Osteoblast (primary cell): ENCODE data around the gene TENM4. TPM values are rescaled to one million over a fixed set of nuclear protein-coding genes. Genes with fewer than 3 reads are reported as not detected.

ENCODE experiments used
- DNase-seq: peaks from one replicate; pipeline ENCODE4 v3.0.0; 2011; ENCODE audit warnings: low spot score, mixed read lengths; ENCODE audit not compliant: insufficient read length; ENCODE audit errors: missing footprints
- H2AFZ ChIP-seq: 2 replicates; pipeline ENCODE4 v1.6.0; 2011; ENCODE audit warnings: mild to moderate bottlenecking, low read length
- H3K27ac ChIP-seq: 2 replicates; pipeline ENCODE4 v1.5.1; 2011; ENCODE audit warnings: mild to moderate bottlenecking, low read depth, low read length, moderate library complexity
- H3K27me3 ChIP-seq: 2 replicates; pipeline ENCODE4 v1.6.0; 2012; ENCODE audit warnings: mild to moderate bottlenecking, control low read depth, inconsistent platforms, low read length, moderate library complexity; ENCODE audit not compliant: insufficient read depth
- H3K36me3 ChIP-seq: 2 replicates; pipeline ENCODE4 v1.5.1; 2011; ENCODE audit warnings: mild to moderate bottlenecking, low read length, control low read depth, moderate library complexity; ENCODE audit not compliant: insufficient read depth
- H3K4me1 ChIP-seq: 2 replicates; pipeline ENCODE4 v1.5.1; 2011; ENCODE audit warnings: mild to moderate bottlenecking, low read length, control low read depth, moderate library complexity; ENCODE audit not compliant: insufficient read depth
- H3K4me2 ChIP-seq: 2 replicates; pipeline ENCODE4 v1.6.0; 2011; ENCODE audit warnings: mild to moderate bottlenecking, low read length; ENCODE audit not compliant: insufficient read depth
- H3K4me3 ChIP-seq: fragments of 200-600 bp; sonication (generic); 3 replicates; pipeline ENCODE4 v1.5.1; 2012; ENCODE audit warnings: mild to moderate bottlenecking, low read length, inconsistent platforms; ENCODE audit not compliant: insufficient read depth
- H3K79me2 ChIP-seq: 2 replicates; pipeline ENCODE4 v1.6.0; 2012; ENCODE audit warnings: mild to moderate bottlenecking, low read length, control low read depth, inconsistent platforms; ENCODE audit not compliant: insufficient read depth
- H3K9me3 ChIP-seq: 2 replicates; pipeline ENCODE4 v1.5.1; 2011; ENCODE audit warnings: low read depth, low read length, control low read depth
- H4K20me1 ChIP-seq: 2 replicates; pipeline ENCODE4 v1.6.0; 2012; ENCODE audit warnings: mild to moderate bottlenecking, low read length, control low read depth; ENCODE audit not compliant: insufficient read depth
- total RNA-seq: library from RNA; depleted of rRNA; stranded (reverse); fragments of >200 nt; gene quantifications from 2 replicates; pipeline ENCODE4 v1.2.3, GENCODE V29; 2012
- TF ChIP-seq, protein P1 (sequence below): IDR thresholded peaks from 2 replicates; pipeline ENCODE4 v1.5.1; 2011; ENCODE audit warnings: mild to moderate bottlenecking, low read depth, low read length, moderate library complexity; ENCODE audit errors: extremely low read depth

Gene TENM4
- total RNA-seq, 1 donor: 63.3 TPM

DNA sequence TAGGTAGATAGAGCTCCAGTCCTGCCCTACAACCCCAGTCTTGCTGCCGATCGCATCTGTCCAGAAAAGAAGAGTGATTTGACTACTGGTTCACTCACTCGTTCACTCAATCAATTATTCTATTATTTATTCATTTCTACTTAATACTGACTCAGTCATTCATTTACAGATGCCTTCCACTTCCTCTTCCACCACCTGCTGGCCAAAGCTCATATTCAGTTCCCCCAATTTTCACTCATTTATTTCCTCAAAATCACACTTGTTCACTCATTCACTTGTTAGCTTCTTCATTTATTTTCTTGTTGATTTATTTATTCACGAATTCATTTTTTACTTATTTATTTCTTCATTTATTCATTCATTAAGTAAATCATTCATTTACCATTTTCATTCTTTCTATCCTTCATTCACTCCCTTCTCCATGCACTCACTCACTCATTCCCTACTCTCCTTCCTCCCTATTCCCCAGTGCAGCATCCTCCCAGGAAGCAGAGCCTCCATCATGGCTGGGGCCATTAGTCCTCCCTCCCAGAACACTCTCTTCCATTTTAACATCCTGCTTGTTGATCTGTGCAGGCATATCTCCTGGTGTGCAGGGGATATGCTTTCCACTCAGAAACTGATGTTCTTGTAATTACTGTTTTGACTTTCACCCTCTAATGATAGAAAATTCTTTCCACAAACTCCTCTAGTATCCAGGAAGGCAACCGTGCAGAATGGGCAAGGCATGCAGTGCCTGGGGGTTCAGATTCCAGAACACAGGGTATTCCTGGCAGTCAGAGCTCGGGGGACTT is 281.0 kb downstream of the TENM4 start:
- Histone ChIP-seq H3K4me2 (no peak overlapping the region), H3K9me3 (no peaks in the 10 kb centered on the region), H2AFZ (no peak overlapping the region), H4K20me1 (no peaks in the 10 kb centered on the region), H3K4me1 (no peaks in the 10 kb centered on the region), H3K27me3 (no peaks in the 10 kb centered on the region), H3K36me3 (no peaks in the 10 kb centered on the region), H3K27ac (no peak overlapping the region), H3K4me3 (no peak overlapping the region), H3K79me2 (no peaks in the 10 kb centered on the region)
- no peak for DNase-seq
- TF ChIP-seq, protein P1, sequence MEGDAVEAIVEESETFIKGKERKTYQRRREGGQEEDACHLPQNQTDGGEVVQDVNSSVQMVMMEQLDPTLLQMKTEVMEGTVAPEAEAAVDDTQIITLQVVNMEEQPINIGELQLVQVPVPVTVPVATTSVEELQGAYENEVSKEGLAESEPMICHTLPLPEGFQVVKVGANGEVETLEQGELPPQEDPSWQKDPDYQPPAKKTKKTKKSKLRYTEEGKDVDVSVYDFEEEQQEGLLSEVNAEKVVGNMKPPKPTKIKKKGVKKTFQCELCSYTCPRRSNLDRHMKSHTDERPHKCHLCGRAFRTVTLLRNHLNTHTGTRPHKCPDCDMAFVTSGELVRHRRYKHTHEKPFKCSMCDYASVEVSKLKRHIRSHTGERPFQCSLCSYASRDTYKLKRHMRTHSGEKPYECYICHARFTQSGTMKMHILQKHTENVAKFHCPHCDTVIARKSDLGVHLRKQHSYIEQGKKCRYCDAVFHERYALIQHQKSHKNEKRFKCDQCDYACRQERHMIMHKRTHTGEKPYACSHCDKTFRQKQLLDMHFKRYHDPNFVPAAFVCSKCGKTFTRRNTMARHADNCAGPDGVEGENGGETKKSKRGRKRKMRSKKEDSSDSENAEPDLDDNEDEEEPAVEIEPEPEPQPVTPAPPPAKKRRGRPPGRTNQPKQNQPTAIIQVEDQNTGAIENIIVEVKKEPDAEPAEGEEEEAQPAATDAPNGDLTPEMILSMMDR: peak; percentile 32

DNA sequence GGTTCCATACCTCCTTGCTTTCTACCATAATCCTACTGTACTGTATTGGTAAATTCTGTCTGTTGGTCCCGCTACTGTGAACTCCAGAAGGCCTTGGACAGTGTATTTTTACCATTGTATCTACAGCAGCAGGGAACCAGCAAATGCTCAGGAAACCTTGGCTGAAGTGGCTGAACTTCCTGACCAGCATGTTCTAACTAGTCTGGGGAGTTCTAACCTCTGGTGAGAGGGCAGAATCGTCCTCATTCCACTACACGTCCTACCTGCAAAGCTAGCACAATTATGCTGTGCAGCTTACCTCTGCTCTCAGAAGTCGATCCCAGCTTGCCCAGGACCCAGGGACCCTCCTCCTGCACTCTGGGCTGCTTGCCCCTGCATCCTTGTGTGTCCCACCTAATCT is 283.1 kb downstream of the TENM4 start:
- H3K79me2 ChIP-seq: no peaks in the 10 kb centered on the region
- no peaks in the 10 kb centered on the region for H3K27me3 ChIP-seq
- H2AFZ ChIP-seq: no peak overlapping the region
- no peaks in the 10 kb centered on the region for H4K20me1 ChIP-seq
- no peak overlapping the region for H3K27ac ChIP-seq
- no peaks in the 10 kb centered on the region for H3K36me3 ChIP-seq
- peaks cover 1% of the 10 kb centered on the region for H3K4me1 ChIP-seq
- H3K4me2 ChIP-seq: no peak overlapping the region
- no peak overlapping the region for H3K4me3 ChIP-seq
- DNase-seq: no peak
- H3K9me3 ChIP-seq: no peaks in the 10 kb centered on the region
- TF ChIP-seq, protein P1: no peak

DNA sequence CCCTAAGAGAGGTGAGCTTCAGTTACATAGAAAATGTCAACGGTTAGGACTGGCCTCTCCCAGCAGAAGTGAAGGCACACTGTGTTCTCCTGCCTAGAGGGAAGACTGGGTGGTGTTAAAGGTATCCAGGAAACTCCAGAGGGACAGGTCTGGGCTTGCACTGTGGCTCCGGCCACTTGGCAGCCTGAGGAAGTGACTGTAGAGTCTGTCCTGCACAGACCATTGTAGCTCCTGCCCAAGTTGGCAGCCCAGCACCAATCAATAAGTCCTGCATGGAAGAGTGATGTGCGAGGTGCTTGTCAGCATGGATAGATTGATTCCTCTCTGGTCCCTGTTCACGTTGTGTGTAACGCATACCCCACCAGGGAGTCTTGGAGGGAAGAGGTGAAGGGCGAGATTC is 284.8 kb downstream of the TENM4 start:
- H2AFZ ChIP-seq: no peak overlapping the region
- TF ChIP-seq, protein P1: no peak
- no peak overlapping the region for H3K27ac ChIP-seq
- no peaks in the 10 kb centered on the region for H3K9me3 ChIP-seq
- H3K79me2 ChIP-seq: no peaks in the 10 kb centered on the region
- H3K4me2 ChIP-seq: no peak overlapping the region
- H3K27me3 ChIP-seq: no peaks in the 10 kb centered on the region
- H3K36me3 ChIP-seq: no peaks in the 10 kb centered on the region
- DNase-seq: no peak
- no peak overlapping the region for H3K4me3 ChIP-seq
- peaks cover 5% of the 10 kb centered on the region for H3K4me1 ChIP-seq
- no peaks in the 10 kb centered on the region for H4K20me1 ChIP-seq

DNA sequence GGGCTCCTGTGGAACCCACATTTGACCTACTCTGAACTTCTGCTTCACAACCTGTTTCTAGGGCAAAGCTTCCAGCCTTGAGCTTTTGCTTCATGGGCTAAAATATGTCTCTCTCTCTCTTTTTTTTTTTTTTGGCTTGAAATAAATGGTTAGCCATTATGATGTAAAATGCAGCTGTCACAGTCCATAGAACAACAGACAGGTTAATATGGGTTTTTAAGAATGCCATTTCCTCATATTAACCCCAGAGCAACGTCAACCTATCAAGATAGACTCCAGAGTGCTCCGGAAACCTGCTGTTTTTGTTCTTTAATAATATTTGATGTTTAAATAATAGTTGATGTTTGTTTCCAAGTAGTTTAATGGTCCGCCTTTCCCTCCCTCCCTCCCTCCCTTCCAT is 285.6 kb downstream of the TENM4 start:
- Histone ChIP-seq H3K27ac (no peak overlapping the region), H3K4me1 (peaks cover 5% of the 10 kb centered on the region), H3K9me3 (no peaks in the 10 kb centered on the region), H3K4me3 (no peak overlapping the region), H2AFZ (no peak overlapping the region), H3K79me2 (no peaks in the 10 kb centered on the region), H3K36me3 (no peaks in the 10 kb centered on the region), H3K27me3 (no peaks in the 10 kb centered on the region), H3K4me2 (no peak overlapping the region), H4K20me1 (no peaks in the 10 kb centered on the region)
- DNase-seq: no peak
- TF ChIP-seq, protein P1: no peak
